Measurements from ENCODE around the gene RXRA.

The RXRA gene

GRCh38 chr9:134299068-134299467 is 27.2 kb upstream of the RXRA start:
- H3K27ac ChIP-seq, result no peak overlapping the region
- no peak overlapping the region for H3K4me3 ChIP-seq (ENCODE audit: low read depth in 1 of 2, low read length in 1 of 2)
- no peaks in the 10 kb centered on the region for H3K36me3 ChIP-seq
- H3K4me1 ChIP-seq (ENCODE audit: control insufficient read depth in 1 of 2, insufficient read depth in 1 of 2, low read depth in 1 of 2, low read length in 1 of 2), result no peaks in the 10 kb centered on the region
- H3K9me3 ChIP-seq, result no peaks in the 10 kb centered on the region
- H3K27me3 ChIP-seq, result peaks cover 14% of the 10 kb centered on the region
- TF ChIP-seq CTCF (IDR thresholded peaks at IDR 0.05), result no peak

- H3K4me3 ChIP-seq (ENCODE audit: low read depth in 1 of 2, low read length in 1 of 2), result no peak overlapping the region
- H3K4me1 ChIP-seq (ENCODE audit: control insufficient read depth in 1 of 2, insufficient read depth in 1 of 2, low read depth in 1 of 2, low read length in 1 of 2), result no peaks in the 10 kb centered on the region
- H3K9me3 ChIP-seq, result no peaks in the 10 kb centered on the region
- H3K36me3 ChIP-seq, result no peaks in the 10 kb centered on the region
- peaks cover 6% of the 10 kb centered on the region for H3K27me3 ChIP-seq
- no peak for TF ChIP-seq CTCF (IDR thresholded peaks at IDR 0.05)
- no peak overlapping the region for H3K27ac ChIP-seq
Measured at GRCh38 chr9:134299883-134300282, 26.4 kb upstream of the RXRA start.

GRCh38 chr9:134301387-134302129 is 24.7 kb upstream of the RXRA start:
- H3K36me3 ChIP-seq, result no peaks in the 10 kb centered on the region
- no peak overlapping the region for H3K4me3 ChIP-seq (ENCODE audit: low read depth in 1 of 2, low read length in 1 of 2)
- no peak for TF ChIP-seq CTCF (IDR thresholded peaks at IDR 0.05)
- H3K4me1 ChIP-seq (ENCODE audit: control insufficient read depth in 1 of 2, insufficient read depth in 1 of 2, low read depth in 1 of 2, low read length in 1 of 2), result no peaks in the 10 kb centered on the region
- no peaks in the 10 kb centered on the region for H3K27me3 ChIP-seq
- H3K9me3 ChIP-seq, result no peaks in the 10 kb centered on the region
- no peak overlapping the region for H3K27ac ChIP-seq

GRCh38 chr9:134302130-134302817 is 24.0 kb upstream of the RXRA start:
- no peaks in the 10 kb centered on the region for H3K36me3 ChIP-seq
- no peaks in the 10 kb centered on the region for H3K4me1 ChIP-seq (ENCODE audit: control insufficient read depth in 1 of 2, insufficient read depth in 1 of 2, low read depth in 1 of 2, low read length in 1 of 2)
- no peaks in the 10 kb centered on the region for H3K9me3 ChIP-seq
- no peak for TF ChIP-seq CTCF (IDR thresholded peaks at IDR 0.05)
- peaks cover 2% of the 10 kb centered on the region for H3K27me3 ChIP-seq
- H3K4me3 ChIP-seq (ENCODE audit: low read depth in 1 of 2, low read length in 1 of 2), result no peak overlapping the region
- H3K27ac ChIP-seq, result no peak overlapping the region

- Histone ChIP-seq H3K9me3 (no peaks in the 10 kb centered on the region), H3K27ac (no peak overlapping the region), H3K36me3 (no peaks in the 10 kb centered on the region), H3K4me3 (ENCODE audit: low read depth in 1 of 2, low read length in 1 of 2) (no peak overlapping the region), H3K27me3 (peaks cover 5% of the 10 kb centered on the region), H3K4me1 (ENCODE audit: control insufficient read depth in 1 of 2, insufficient read depth in 1 of 2, low read depth in 1 of 2, low read length in 1 of 2) (no peaks in the 10 kb centered on the region)
- TF ChIP-seq CTCF (IDR thresholded peaks at IDR 0.05), result no peak
Measured at GRCh38 chr9:134303601-134304000, 22.7 kb upstream of the RXRA start.
